ENCODE data around the gene ADARB2.

DNA sequence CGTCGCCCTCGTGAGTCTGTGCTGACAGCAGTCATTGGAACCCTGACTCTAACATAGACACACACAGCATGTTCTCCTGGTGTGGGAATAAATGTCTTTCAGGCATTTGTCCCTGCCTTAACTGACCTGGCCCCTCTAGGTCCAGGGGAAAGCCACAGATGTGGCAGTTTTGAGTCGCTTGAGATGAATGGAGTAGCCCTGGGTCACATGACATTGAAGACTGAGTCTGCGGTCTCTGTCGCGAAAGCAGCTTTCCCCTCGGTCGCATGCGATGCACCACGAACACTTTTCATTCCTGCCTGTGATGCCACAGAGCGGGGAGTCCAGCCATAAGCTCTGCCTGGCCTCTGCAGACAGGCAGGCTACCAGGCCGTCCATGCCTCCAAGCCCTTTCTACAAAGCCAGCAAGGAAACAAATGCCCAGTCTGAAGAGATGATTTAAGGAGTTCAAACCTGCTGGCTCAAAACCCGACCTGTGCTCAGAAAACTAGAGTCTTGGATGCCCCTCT lies 508.8 kb downstream of the ADARB2 start:
- TF ChIP-seq, protein P1, sequence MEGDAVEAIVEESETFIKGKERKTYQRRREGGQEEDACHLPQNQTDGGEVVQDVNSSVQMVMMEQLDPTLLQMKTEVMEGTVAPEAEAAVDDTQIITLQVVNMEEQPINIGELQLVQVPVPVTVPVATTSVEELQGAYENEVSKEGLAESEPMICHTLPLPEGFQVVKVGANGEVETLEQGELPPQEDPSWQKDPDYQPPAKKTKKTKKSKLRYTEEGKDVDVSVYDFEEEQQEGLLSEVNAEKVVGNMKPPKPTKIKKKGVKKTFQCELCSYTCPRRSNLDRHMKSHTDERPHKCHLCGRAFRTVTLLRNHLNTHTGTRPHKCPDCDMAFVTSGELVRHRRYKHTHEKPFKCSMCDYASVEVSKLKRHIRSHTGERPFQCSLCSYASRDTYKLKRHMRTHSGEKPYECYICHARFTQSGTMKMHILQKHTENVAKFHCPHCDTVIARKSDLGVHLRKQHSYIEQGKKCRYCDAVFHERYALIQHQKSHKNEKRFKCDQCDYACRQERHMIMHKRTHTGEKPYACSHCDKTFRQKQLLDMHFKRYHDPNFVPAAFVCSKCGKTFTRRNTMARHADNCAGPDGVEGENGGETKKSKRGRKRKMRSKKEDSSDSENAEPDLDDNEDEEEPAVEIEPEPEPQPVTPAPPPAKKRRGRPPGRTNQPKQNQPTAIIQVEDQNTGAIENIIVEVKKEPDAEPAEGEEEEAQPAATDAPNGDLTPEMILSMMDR (IDR thresholded peaks at IDR 0.05; ENCODE audit: low read depth, low read length, poor library complexity, severe bottlenecking) = no peak
- no peak for TF ChIP-seq EZH2phosphoT487 (IDR thresholded peaks at IDR 0.05; ENCODE audit: borderline replicate concordance, low read length)

Measured in DOHH2 (cell line).